K562 (cell line): ENCODE results near the gene RBFOX2. TPM values are rescaled to one million over a fixed set of nuclear protein-coding genes. Genes with fewer than 3 reads are reported as not detected.

Experiments used
- CEBPB ChIP-seq: fragments of 450-650 bp; IDR thresholded peaks from 2 replicates; pipeline ENCODE4 v1.6.1; 2016; ENCODE audit warnings: missing genetic modification characterization, missing compliant biosample characterization
- FOXK1 ChIP-seq: sonication (generic); formaldehyde crosslinking; IDR thresholded peaks from 2 replicates; pipeline ENCODE4 v1.8.0; 2022; ENCODE audit warnings: missing genetic modification reagents, mild to moderate bottlenecking, borderline replicate concordance
- IRF1 ChIP-seq: sonication (generic); formaldehyde crosslinking; IDR thresholded peaks from 2 replicates; pipeline ENCODE4 v1.8.0; 2022; ENCODE audit warnings: missing genetic modification reagents, mild to moderate bottlenecking, borderline replicate concordance
- MCM3 ChIP-seq: fragments of 450-650 bp; IDR thresholded peaks from 2 replicates; pipeline ENCODE4 v1.6.1; 2016
- MGA ChIP-seq: fragments of 450-650 bp; IDR thresholded peaks from 2 replicates; pipeline ENCODE4 v1.6.1; 2016; ENCODE audit warnings: mild to moderate bottlenecking, moderate library complexity
- MLLT1 ChIP-seq, 2 experiments: fragments of 450-650 bp; IDR thresholded peaks; 2 replicates each; pipeline ENCODE4 v1.6.1; 2016
- POU5F1 ChIP-seq: fragments of 150-350 bp; IDR thresholded peaks from 2 replicates; pipeline ENCODE4 v1.6.1; 2014; ENCODE audit warnings: borderline replicate concordance, low read length, low read depth, mild to moderate bottlenecking; ENCODE audit not compliant: partially characterized antibody
- PRPF4 ChIP-seq: fragments of 200-400 bp; formaldehyde crosslinking; IDR thresholded peaks from one replicate; pipeline ENCODE4 v1.6.1; 2017; ENCODE audit warnings: low read length, low read depth, mild to moderate bottlenecking; ENCODE audit not compliant: insufficient read depth, poor library complexity, severe bottlenecking
- RBM14 ChIP-seq: fragments of 200-400 bp; formaldehyde crosslinking; IDR thresholded peaks from 2 replicates; pipeline ENCODE4 v1.6.1; 2018; ENCODE audit warnings: low read depth, mild to moderate bottlenecking, low read length, moderate library complexity, borderline replicate concordance; ENCODE audit not compliant: insufficient read depth
- SP1 ChIP-seq: sonication (generic); formaldehyde crosslinking; IDR thresholded peaks from 2 replicates; pipeline ENCODE4 v1.8.1; 2022; ENCODE audit warnings: mild to moderate bottlenecking, missing genetic modification reagents
- SRSF1 ChIP-seq: fragments of 200-400 bp; formaldehyde crosslinking; IDR thresholded peaks from 2 replicates; pipeline ENCODE4 v1.6.1; 2017; ENCODE audit warnings: mild to moderate bottlenecking, low read depth, low read length, moderate library complexity
- STAT5A ChIP-seq: IDR thresholded peaks from 2 replicates; pipeline ENCODE4 v1.6.1; 2012; ENCODE audit warnings: low read length, inconsistent platforms, borderline replicate concordance
- ZNF324 ChIP-seq: fragments of 250-450 bp; sonication (Bioruptor Pico); IDR thresholded peaks from 2 replicates; pipeline ENCODE4 v1.4.0; 2020; ENCODE audit warnings: mild to moderate bottlenecking
- polyA plus RNA-seq, 8 experiments: library from polyadenylated mRNA; depleted of rRNA in 4 of 8; stranded (reverse) in 5 of 8; unstranded in 3 of 8; fragments of >200 nt; fragmentation: Nextera tagmentation in 2 of 8; fragmentation: Illumina TruSeq in 1 of 8; extraction: Ambion mirVana in 2 of 8; extraction: Trizol in 1 of 8; gene quantifications; 2 replicates each; pipeline versions ENCODE4 v1.2.1 to v1.2.3, GENCODE V29; 2011 to 2014; ENCODE audit warnings: inconsistent platforms in 1 of 8, missing spikeins in 1 of 8
- total RNA-seq, 7 experiments: library from RNA; depleted of rRNA in 6 of 7; stranded (reverse); fragments of >200 nt in 6 of 7; fragmentation: Illumina TruSeq in 2 of 7; extraction: Trizol in 2 of 7; gene quantifications; 2 replicates each; pipeline versions ENCODE4 v1.2.1 to v1.2.3, GENCODE V29; 2011 to 2021; ENCODE audit warnings: low replicate concordance in 1 of 7

Gene RBFOX2
- total and polyA plus RNA-seq, 9 of the 15 experiments (the other 6 are each of a cell fraction or from before 2014, with no cell fraction given) = 5.8 to 24.8 (median 14.2) TPM

GRCh38 chr22:35804421-35804820 lies 224.2 kb downstream of the RBFOX2 start (continued):
- TF ChIP-seq IRF1 (CRISPR knock-in tag) = no peak
- no peak for TF ChIP-seq SRSF1
- TF ChIP-seq MCM3 = no peak
- no peak for TF ChIP-seq STAT5A
- no peak for TF ChIP-seq POU5F1
- TF ChIP-seq MGA = no peak
- TF ChIP-seq FOXK1 (CRISPR knock-in tag) = no peak
- no peak for TF ChIP-seq PRPF4
- no peak for TF ChIP-seq MLLT1 (IDR thresholded peaks at IDR 0.05)
- no peak for TF ChIP-seq SP1 (CRISPR knock-in tag)
- no peak for TF ChIP-seq RBM14
- TF ChIP-seq ZNF324 (CRISPR knock-in tag) = no peak
- TF ChIP-seq CEBPB (tag) = no peak
